GM18499 (cell line): ENCODE results near the gene ECT2L.

Experiments
- ATAC-seq: cut with Tn5 transposase; IDR thresholded peaks from one replicate; pipeline ENCODE4 v1.9.1; 2021; ENCODE audit warnings: moderate number of reproducible peaks; ENCODE audit not compliant: insufficient read depth, unreplicated experiment

The ECT2L gene

DNA sequence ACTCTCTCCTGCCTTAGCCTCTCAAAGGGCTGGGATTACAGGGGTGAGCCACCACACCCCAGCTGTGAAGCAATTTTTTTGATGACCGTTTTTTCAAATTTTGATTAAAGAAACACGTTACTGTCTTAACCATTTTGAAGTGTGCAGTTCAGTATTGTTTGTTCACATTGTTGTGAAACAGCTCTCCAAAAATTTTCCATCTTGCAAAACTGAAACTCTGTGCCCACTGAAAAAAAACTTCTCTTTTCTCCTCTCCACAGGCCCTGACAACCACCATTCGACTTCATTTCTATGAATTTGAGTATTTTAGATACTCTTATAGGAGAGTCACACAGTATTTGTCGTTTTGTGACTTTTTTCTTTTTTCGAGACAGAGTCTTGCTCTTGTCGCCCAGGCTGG is 53.9 kb downstream of the ECT2L start:
- ATAC-seq: no peak

- no peak for ATAC-seq
Measured at GRCh38 chr6:138856654-138857053, 60.8 kb downstream of the ECT2L start.

- no peak for ATAC-seq
Measured at GRCh38 chr6:138857775-138858174, 61.9 kb downstream of the ECT2L start.

- no peak for ATAC-seq
Measured at GRCh38 chr6:138862456-138862855, 66.6 kb downstream of the ECT2L start.

DNA sequence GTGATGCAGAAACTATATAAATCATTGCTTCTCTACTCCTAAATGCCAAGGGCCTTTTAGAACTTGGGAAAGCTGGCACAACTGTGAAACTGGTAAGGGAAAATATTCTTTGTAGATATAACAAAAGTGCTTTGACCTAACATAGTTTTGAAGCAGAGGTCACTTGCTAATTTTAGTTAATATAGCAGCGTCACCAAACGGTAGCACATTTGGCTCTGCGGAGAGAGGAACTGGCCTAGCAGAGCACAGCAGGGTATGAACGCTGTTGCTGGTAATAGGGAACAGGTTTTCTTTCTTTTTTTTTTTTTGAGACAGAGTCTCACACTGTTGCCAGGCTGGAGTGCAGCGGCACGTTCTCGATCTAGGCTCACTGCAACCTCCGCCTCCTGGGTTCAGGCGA is 67.4 kb downstream of the ECT2L start:
- ATAC-seq: no peak

- ATAC-seq: no peak
Measured at GRCh38 chr6:138864343-138864890, 68.5 kb downstream of the ECT2L start.

DNA sequence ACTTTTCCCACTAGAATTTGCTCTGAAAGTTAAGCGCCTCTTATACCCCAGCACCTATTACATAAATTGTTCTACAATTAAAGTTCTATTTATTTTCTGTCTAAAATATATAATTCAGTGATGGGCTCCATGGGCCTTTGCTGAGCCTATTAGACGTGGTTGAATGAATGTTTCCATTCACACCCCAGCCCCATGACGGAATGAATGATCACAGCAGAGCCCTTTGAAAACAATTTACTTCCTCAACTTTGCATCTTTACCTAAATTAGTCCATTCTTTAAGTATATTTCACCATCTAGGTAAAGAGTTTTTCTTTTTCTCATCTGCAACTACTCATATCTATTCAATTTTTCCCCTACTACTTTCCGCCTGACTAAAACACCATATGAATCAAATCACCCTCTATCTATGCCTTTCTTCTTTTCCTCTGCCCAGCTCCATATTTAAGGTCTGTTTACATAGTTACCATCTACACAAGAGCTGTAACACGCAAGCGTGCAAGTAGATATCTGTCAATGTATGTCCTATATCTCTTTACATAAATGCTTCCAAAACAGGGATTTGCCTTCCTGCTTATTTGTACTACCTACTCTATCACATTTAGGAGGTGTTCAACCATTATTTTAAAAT is 69.7 kb downstream of the ECT2L start:
- no peak for ATAC-seq

- no peak for ATAC-seq
Measured at GRCh38 chr6:138868181-138868580, 72.3 kb downstream of the ECT2L start.

- no peak for ATAC-seq
Measured at GRCh38 chr6:138869398-138869797, 73.5 kb downstream of the ECT2L start.

DNA sequence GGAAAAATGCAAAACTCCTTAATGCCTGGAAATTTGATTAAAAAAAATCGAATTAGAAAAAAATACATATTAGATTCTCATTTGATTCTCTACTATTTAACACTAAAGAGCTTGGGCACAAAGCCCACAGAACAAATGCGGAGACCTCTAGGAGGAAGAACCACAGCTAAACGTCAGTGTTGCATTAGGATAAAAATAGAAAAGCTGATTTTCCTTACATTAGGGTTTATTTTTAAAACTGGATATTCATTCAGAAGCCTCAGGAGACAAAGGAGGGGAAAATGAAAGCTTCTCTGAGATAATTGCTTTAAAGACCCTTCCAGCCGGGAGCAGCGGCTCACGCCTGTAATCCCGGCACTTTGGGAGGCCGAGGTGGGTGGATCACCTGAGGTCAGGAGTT is 77.3 kb downstream of the ECT2L start:
- no peak for ATAC-seq

DNA sequence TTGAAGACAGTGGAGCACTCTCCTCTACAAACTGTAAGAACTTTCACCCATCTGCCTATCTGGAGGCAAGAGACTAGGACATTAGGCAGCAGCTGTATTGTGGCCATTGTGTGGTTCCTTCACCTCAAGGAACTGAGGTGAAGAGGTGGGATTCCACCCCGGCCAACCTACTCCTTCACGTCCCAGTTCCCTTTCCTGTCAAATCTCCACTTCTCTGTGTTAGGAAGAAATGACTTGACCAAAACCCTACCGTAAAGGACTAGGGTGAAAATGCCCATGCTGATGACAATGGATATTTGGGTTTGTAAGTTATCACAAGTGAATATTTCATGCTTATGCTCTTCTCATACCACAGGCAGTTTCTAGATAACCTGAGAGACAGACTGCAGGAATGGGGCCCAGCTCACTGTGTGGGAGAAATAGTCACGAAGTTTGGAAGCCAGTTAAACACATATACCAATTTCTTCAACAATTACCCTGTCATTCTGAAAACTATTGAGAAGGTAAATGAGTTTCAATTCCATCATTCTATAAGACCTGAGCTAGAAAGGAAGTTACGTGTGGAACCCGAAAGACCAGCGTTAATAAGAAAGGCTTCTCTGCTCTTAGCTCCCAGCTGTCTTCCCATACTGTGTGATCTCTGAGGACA is 86.6 kb downstream of the ECT2L start:
- ATAC-seq: peak; percentile 61

DNA sequence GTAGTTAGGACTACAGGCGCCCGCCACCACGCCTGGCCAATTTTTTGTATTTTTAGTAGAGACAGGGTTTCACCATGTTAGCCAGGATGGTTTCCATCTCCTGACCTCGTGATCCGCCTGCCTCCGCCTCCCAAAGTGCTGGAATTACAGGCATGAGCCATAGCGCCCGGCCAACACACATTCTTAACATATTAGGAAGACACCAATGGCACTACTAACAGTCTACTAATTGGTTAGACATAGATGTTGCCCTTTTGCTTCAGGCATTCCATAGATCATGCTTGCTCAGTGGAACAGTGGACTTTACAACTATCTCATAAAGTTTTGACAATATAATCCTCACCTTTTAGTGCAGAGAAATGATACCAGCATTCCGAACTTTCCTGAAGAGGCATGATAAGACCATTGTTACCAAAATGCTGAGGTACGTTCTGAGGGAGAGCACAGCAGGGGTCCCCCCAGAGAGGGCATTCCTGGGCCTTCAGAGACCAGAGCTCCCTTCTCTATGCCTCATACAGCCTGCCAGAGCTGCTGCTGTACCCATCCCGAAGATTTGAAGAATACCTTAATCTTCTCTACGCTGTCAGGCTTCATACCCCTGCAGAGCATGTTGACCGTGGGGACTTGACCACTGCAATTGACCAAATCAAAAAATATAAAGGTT is 89.4 kb downstream of the ECT2L start:
- no peak for ATAC-seq

DNA sequence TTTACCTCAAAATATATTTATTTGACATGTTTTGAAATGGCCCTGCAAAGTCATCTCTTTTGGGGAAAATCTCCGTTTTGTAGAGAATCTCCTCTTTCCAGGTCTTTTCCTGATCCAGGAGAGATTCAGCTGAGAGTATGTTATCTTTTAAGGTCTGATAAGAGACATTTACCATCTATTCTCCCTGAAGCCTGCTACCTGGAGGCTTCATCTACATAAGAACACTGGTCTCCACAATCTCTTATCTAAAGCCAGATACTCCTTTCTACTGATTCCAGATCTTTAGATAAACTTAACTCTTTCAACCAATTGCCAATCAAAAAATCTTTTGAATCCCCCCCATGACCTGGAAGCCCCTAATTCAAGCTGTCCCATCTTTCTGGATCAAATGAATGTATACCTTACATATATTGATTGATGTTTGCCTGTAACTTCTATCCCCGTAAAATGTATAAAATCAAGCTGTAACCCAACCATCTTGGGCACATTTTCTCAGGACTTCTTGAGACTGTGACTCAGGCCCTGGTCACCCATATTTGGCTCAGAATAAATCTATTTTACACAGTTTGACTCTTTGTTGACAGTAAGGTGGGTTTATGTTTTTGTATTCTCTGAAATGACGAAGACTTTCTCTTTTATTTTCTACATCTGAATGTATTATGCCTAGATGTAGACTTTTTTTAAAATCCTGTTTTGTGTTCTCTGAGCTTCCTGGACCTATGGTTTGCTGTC is 95.5 kb downstream of the ECT2L start:
- ATAC-seq: no peak

DNA sequence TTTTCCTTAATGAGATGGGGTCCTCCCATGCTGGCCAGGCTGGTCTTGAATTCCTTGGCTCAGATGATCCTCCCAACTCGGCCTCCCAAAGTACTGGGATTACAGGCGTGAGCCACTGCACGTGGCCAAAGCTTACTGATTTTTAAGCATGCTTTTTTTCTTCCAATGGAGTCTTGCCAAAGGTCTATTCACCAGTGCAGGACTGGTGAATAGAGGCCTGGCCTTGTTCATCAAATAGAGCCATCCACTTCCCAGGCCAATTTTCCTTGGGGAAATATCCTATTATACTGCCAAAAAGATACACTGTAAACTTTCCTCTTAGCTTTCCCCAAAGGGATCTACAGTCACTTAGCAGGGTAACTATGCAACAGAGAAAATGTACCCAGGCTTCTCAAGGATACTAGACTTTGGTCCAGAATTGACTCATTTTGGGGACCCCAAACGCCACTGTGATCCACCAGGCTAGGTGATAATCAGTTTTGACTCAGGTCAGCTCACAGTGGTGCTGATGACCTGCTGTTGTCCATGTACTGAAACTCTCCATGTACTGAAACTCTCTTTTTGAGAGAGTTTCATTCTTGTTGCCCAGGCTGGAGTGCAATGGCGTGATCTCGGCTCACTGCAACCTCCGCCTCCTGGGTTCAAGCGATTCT is 100.3 kb downstream of the ECT2L start:
- no peak for ATAC-seq

DNA sequence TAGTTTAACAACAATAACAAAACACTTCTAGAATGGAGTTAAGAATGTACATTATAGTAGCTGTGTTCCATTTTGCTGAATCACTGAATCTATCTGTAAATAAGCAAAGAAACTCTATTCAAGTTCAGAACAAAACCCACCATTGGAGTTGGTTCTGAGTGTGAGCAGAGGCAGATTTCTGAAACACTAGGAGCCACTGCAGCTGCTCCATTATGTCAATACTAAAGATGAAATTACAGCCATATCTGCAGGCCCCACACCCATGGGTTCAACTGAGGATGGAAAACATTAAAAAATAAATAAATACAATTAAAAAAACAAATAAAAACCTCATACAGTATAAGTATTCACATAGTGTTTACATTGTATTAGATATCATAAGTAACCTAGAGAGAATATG is 101.1 kb downstream of the ECT2L start:
- no peak for ATAC-seq

GRCh38 chr6:138907167-138907566 is 111.3 kb downstream of the ECT2L start:
- no peak for ATAC-seq

- no peak for ATAC-seq
Measured at GRCh38 chr6:138909511-138909910, 113.6 kb downstream of the ECT2L start.

DNA sequence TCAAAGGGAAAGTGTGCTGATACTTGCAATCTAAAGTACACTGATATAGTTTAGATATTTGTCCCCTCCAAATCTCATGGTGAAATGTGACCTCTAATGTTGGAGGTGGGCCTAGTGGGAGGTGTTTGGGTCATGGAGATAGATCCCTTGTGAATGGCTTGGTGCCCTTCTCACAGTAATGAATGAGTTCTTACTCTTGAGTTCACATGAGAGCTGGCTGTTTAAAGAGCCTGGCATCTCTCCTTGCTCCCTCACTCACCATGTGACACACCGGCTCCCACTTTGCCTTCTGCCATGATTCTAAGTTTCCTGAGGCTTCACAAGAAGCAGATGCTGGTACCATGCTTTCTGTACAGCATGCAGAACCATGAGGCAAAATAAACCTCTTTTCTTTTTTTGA is 114.1 kb downstream of the ECT2L start:
- ATAC-seq: no peak

- ATAC-seq: no peak
Measured at GRCh38 chr6:138912308-138912707, 116.4 kb downstream of the ECT2L start.

GRCh38 chr6:138914701-138915100 is 118.8 kb downstream of the ECT2L start:
- ATAC-seq: no peak
